ENCODE measurements around the gene NFATC1. TPM values are rescaled to one million over a fixed set of nuclear protein-coding genes. Genes with fewer than 3 reads are reported as not detected.
A peak's percentile ranks its signal among the peaks of the same experiment; 100 is the strongest.

The NFATC1 gene
- total RNA-seq, 4 donors from 2014 or later: 2.1 to 41.3 (median 7.6) TPM

DNA sequence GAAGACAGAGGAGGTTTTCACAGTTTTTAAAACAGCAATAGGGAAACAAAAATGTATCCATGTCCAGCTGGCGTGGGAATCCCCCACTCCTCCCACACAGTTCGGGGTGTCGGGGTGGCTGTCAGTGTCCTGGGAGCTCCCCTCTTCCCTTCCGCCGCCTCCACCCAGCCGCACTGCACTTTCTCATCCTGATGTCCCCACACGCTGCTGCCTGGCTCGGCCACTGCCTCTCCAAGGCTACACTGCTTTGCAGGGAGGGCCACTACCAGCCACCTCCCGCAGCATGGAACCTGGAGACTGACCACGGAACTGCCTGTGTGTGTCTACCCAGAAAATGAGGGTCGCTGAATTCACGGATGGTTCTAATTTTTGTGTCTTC is 145.2 kb downstream of the NFATC1 start:
- Histone ChIP-seq H3K27ac (no peak overlapping the region), H3K36me3 (no peaks in the 10 kb centered on the region), H3K27me3 (no peaks in the 10 kb centered on the region), H3K9me3 (no peaks in the 10 kb centered on the region), H3K4me1 (no peaks in the 10 kb centered on the region), H3K4me3 (no peak overlapping the region)
- no peak for TF ChIP-seq CTCF (IDR thresholded peaks at IDR 0.05)
- no peak for TF ChIP-seq POLR2A (IDR thresholded peaks at IDR 0.05)
- peak in 2 of 3 donors; percentile 20 to 38 for DNase-seq

DNA sequence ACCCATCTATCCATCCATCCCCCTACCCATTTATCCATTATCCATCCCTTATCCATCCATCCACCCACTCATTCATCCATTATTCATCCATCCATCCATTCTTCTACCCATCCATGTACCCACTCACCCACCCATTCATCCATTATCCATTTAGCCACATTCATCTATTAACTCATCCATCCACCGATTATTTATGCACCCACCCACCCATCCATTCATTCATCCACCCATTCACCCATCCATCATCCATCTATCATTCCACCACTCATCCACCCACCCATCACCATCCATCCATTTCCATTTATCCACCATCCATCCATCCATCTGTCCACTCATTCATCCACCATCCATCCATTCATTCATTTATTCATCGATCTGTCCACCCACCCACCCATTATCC is 146.5 kb downstream of the NFATC1 start:
- H3K9me3 ChIP-seq: no peaks in the 10 kb centered on the region
- no peak overlapping the region for H3K4me3 ChIP-seq
- DNase-seq: no peak
- H3K4me1 ChIP-seq: no peaks in the 10 kb centered on the region
- H3K36me3 ChIP-seq: no peaks in the 10 kb centered on the region
- H3K27ac ChIP-seq: no peak overlapping the region
- TF ChIP-seq POLR2A (IDR thresholded peaks at IDR 0.05): no peak
- no peak for TF ChIP-seq CTCF (IDR thresholded peaks at IDR 0.05)
- no peaks in the 10 kb centered on the region for H3K27me3 ChIP-seq

GRCh38 chr18:79542876-79543750 is 147.4 kb downstream of the NFATC1 start:
- peak in 2 of 3 donors; percentile 25 to 40 for DNase-seq
- Histone ChIP-seq H3K4me3 (no peak overlapping the region), H3K4me1 (no peaks in the 10 kb centered on the region), H3K36me3 (no peaks in the 10 kb centered on the region), H3K9me3 (no peaks in the 10 kb centered on the region), H3K27me3 (no peaks in the 10 kb centered on the region), H3K27ac (no peak overlapping the region)
- TF ChIP-seq CTCF (IDR thresholded peaks at IDR 0.05) (no peak), POLR2A (IDR thresholded peaks at IDR 0.05) (no peak)

GRCh38 chr18:79543861-79544385 is 148.2 kb downstream of the NFATC1 start:
- Histone ChIP-seq H3K9me3 (no peaks in the 10 kb centered on the region), H3K4me3 (no peak overlapping the region), H3K36me3 (no peaks in the 10 kb centered on the region), H3K4me1 (no peaks in the 10 kb centered on the region), H3K27ac (no peak overlapping the region), H3K27me3 (no peaks in the 10 kb centered on the region)
- peak in 2 of 3 donors; percentile 23 to 36 for DNase-seq
- no peak for TF ChIP-seq POLR2A (IDR thresholded peaks at IDR 0.05)
- no peak for TF ChIP-seq CTCF (IDR thresholded peaks at IDR 0.05)

DNA sequence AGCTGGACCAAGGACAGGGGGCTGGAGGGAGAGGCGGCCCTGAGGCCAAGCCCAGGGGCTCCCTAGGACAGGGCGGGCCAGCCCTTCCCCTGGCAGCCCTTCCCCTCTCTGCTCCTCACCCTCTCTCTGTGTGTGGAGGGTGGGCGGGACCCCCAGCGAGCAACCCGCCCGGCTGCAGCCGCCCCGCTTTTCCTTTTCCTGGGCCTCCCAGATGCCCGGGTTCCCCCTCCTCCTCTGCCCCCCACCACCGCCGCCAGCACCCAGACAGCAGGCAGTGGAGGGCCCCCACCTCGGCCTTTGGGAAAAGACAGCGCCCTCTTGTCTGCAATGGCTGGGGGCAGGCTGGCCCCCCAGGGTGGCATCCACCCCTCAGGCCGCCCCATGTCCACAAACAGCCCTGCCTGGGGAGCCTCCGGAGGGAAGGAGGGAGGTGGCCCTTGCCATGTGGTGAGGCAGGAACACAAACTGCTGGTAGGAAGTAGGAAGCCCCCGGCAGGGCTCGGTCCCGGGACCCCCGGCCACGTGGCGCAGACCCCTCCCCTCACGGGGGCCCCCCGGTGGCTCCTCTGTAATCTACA is 148.7 kb downstream of the NFATC1 start:
- Histone ChIP-seq H3K27ac (no peak overlapping the region), H3K4me1 (no peaks in the 10 kb centered on the region), H3K4me3 (no peak overlapping the region), H3K9me3 (no peaks in the 10 kb centered on the region), H3K36me3 (no peaks in the 10 kb centered on the region), H3K27me3 (no peaks in the 10 kb centered on the region)
- TF ChIP-seq POLR2A (IDR thresholded peaks at IDR 0.05) (no peak), CTCF (IDR thresholded peaks at IDR 0.05) (no peak)
- peak in 2 of 3 donors; percentile 28 to 35 for DNase-seq
